Epithelial cell of proximal tubule (primary cell): ENCODE results near the gene CCT6A. TPM values are rescaled to one million over a fixed set of nuclear protein-coding genes. Genes with fewer than 3 reads are reported as not detected.
"Not testable (repeated sequence)": the region's sequence is repeated elsewhere in the genome, so short reads cannot be mapped to it uniquely, and the experiment has no call there.

Experiments used
- DNase-seq: peaks from one replicate; pipeline ENCODE4 v3.0.0-alpha.2; 2011; ENCODE audit warnings: low read depth
- H3K4me3 ChIP-seq: 2 replicates; pipeline ENCODE4 v1.5.1; 2011; ENCODE audit warnings: low read depth, mild to moderate bottlenecking, low read length
- CTCF ChIP-seq: conservative IDR thresholded peaks from 2 replicates; pipeline ENCODE4 v1.5.1; 2012; ENCODE audit warnings: low read depth, mild to moderate bottlenecking, low read length
- total RNA-seq: library from RNA; depleted of rRNA; stranded (reverse); fragments of >200 nt; gene quantifications from 2 replicates; pipeline ENCODE4 v1.2.3, GENCODE V29; 2015

CCT6A gene
- total RNA-seq, 1 donor from 2014 or later = 272 TPM

- TF ChIP-seq CTCF = no peak
- DNase-seq = no peak
- H3K4me3 ChIP-seq = no peak overlapping the region
Measured at GRCh38 chr7:56023500-56023899, 28.1 kb upstream of the CCT6A start.

- no peak for TF ChIP-seq CTCF
- no peak overlapping the region for H3K4me3 ChIP-seq
- DNase-seq = no peak
Measured at GRCh38 chr7:56026538-56026937, 25.0 kb upstream of the CCT6A start.

- no peak for DNase-seq
- no peak for TF ChIP-seq CTCF
- no peak overlapping the region for H3K4me3 ChIP-seq
Measured at GRCh38 chr7:56028942-56029630, 22.5 kb upstream of the CCT6A start.

GRCh38 chr7:56030340-56030739 is 21.2 kb upstream of the CCT6A start:
- DNase-seq = no peak
- TF ChIP-seq CTCF = no peak
- H3K4me3 ChIP-seq = no peak overlapping the region

- not testable (repeated sequence) for DNase-seq
Measured at GRCh38 chr7:56031556-56031955, 20.0 kb upstream of the CCT6A start.

GRCh38 chr7:56032578-56032977 is 19.0 kb upstream of the CCT6A start:
- not testable (repeated sequence) for DNase-seq
- H3K4me3 ChIP-seq = peak overlapping the region; percentile 75

More at GRCh38 chr7:56031556-56031955, 20.0 kb upstream of the CCT6A start:
- not testable (repeated sequence) for H3K4me3 ChIP-seq

GRCh38 chr7:56033671-56034432 is 17.7 kb upstream of the CCT6A start:
- H3K4me3 ChIP-seq = peak overlapping the region; percentile 75
- peak; percentile 48 for TF ChIP-seq CTCF
- DNase-seq = no peak

GRCh38 chr7:56040730-56041129 is 10.8 kb upstream of the CCT6A start:
- TF ChIP-seq CTCF = no peak
- peak; percentile 90 for DNase-seq
- H3K4me3 ChIP-seq = no peak overlapping the region

- H3K4me3 ChIP-seq, DNase-seq: not testable (repeated sequence)
Measured at GRCh38 chr7:56045758-56046157, 5.8 kb upstream of the CCT6A start.
